Testis (tissue), 2 donors: ENCODE data around the gene ZSCAN5A.
"Not testable (repeated sequence)": the region's sequence is repeated elsewhere in the genome, so short reads cannot be mapped to it uniquely, and the experiment has no call there.

ENCODE experiments used
- CTCF ChIP-seq, 3 experiments: fragments of 450-650 bp in 2 of 3; fragments of 200-600 bp in 1 of 3; sonication (generic) in 1 of 3; IDR thresholded peaks; one replicate each; pipeline ENCODE4 v1.5.1; 2016 to 2019; ENCODE audit warnings: antibody characterized with exemption in 3 of 3, mild to moderate bottlenecking in 2 of 3, moderate library complexity in 1 of 3
- POLR2A ChIP-seq: fragments of 450-650 bp; IDR thresholded peaks from one replicate; pipeline ENCODE4 v1.6.1; 2017; ENCODE audit warnings: antibody characterized with exemption, mild to moderate bottlenecking, moderate library complexity

GRCh38 chr19:56207581-56207980, 107.1 kb downstream of the ZSCAN5A start:
- TF ChIP-seq CTCF (IDR thresholded peaks at IDR 0.05); POLR2A: not testable (repeated sequence)
